ENCODE data around the gene SYPL2.

Gene SYPL2

DNA sequence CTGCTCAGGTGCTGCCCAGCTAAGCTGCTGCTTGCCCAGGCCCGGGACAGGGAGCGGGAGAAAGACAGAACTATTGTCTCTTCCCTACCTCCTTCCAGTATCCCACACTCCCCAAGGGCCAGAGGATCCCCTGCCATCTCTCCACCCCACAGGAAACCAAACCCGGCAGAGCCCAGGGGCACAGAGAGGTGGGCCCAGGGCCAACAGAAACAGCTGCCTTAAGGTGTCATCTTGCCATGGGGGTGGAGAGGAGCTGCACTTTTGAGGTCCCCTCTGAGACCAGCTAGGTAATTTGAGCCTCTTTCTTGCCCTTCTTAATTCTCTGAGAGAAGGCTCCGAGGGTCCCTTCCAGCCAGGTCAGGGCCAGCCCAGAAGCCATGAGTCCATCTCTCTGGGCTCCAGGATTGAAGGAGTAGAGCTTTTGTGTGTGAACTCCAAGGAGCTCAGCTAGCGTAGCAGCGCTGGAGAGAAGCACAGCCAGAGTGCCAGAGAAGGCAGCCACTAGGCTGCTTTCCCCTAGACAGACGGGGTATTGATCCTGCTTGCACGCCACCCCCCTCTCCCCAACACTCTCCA, 63.6 kb downstream of the SYPL2 start:
- Histone ChIP-seq H3K4me3 (ENCODE audit: low read depth, low read length, poor library complexity, severe bottlenecking) (no peak overlapping the region), H3K9ac (ENCODE audit: low read length) (no peak overlapping the region), H3K79me2 (ENCODE audit: insufficient read depth, low read length) (no peaks in the 10 kb centered on the region), H4K20me1 (ENCODE audit: insufficient read depth, low read length) (no peaks in the 10 kb centered on the region), H2AFZ (ENCODE audit: low read length) (no peak overlapping the region), H3K9me2 (ENCODE audit: low read depth, low read length) (no peaks in the 10 kb centered on the region), H3K36me3 (ENCODE audit: insufficient read depth, low read length) (no peaks in the 10 kb centered on the region), H3K9me3 (ENCODE audit: low read length) (no peaks in the 10 kb centered on the region), H3K4me1 (ENCODE audit: insufficient read depth, low read length, severe bottlenecking) (peaks cover 9% of the 10 kb centered on the region), H3K4me2 (ENCODE audit: low read length) (no peak overlapping the region), H3K27me3 (ENCODE audit: insufficient read depth, low read length) (0 out of 2 replicates have a peak, but pooled peaks cover 5% of the 10 kb centered on the region), H3K27ac (ENCODE audit: low read depth, low read length, poor library complexity, severe bottlenecking) (no peak overlapping the region), H3F3A (ENCODE audit: insufficient read depth, low read length) (no peaks in the 10 kb centered on the region)
- TF ChIP-seq EZH2 (IDR thresholded peaks at IDR 0.05; ENCODE audit: borderline replicate concordance, low read length) (no peak), CTCF (IDR thresholded peaks at IDR 0.05; ENCODE audit: low read length) (no peak)

DNA sequence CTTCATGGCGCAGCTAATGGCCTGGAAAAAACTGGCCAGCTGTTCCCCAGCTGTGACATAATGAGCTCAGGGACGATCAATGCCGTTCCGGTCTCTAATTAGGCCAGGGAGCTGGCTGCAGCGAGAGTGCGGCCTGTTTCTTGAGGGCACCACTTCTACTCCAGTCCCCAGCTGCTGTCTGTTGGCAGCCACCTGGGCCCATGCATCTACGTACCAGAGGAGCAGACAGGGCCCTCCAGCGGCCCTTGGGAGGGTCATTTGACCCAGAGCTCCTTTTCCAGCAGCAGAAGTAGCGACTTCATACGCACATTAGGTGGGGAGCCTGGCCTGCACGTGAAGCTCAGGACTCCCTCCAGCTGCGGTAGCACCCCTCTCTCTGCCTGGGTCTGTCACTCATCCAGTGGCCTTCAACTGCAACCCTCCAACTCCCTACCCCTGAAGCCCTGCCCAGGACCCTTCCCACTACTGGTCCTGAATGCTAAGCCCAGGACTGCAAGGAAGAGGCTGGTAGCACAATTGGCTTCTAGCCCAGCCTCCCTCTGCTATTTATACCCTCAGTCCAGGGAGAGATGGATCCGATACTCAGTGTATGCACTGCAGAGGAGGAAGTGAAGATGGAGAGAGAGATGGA, 64.2 kb downstream of the SYPL2 start:
- Histone ChIP-seq H2AFZ (ENCODE audit: low read length) (no peak overlapping the region), H3K36me3 (ENCODE audit: insufficient read depth, low read length) (no peaks in the 10 kb centered on the region), H3K4me3 (ENCODE audit: low read depth, low read length, poor library complexity, severe bottlenecking) (no peak overlapping the region), H3F3A (ENCODE audit: insufficient read depth, low read length) (no peaks in the 10 kb centered on the region), H3K9ac (ENCODE audit: low read length) (no peak overlapping the region), H3K79me2 (ENCODE audit: insufficient read depth, low read length) (no peaks in the 10 kb centered on the region), H3K4me2 (ENCODE audit: low read length) (no peak overlapping the region), H3K27me3 (ENCODE audit: insufficient read depth, low read length) (0 out of 2 replicates have a peak, but pooled peaks cover 5% of the 10 kb centered on the region), H3K4me1 (ENCODE audit: insufficient read depth, low read length, severe bottlenecking) (peaks cover 9% of the 10 kb centered on the region), H3K9me2 (ENCODE audit: low read depth, low read length) (no peaks in the 10 kb centered on the region), H3K27ac (ENCODE audit: low read depth, low read length, poor library complexity, severe bottlenecking) (no peak overlapping the region), H3K9me3 (ENCODE audit: low read length) (no peaks in the 10 kb centered on the region), H4K20me1 (ENCODE audit: insufficient read depth, low read length) (no peaks in the 10 kb centered on the region)
- TF ChIP-seq CTCF (IDR thresholded peaks at IDR 0.05; ENCODE audit: low read length) (no peak), EZH2 (IDR thresholded peaks at IDR 0.05; ENCODE audit: borderline replicate concordance, low read length) (no peak)

DNA sequence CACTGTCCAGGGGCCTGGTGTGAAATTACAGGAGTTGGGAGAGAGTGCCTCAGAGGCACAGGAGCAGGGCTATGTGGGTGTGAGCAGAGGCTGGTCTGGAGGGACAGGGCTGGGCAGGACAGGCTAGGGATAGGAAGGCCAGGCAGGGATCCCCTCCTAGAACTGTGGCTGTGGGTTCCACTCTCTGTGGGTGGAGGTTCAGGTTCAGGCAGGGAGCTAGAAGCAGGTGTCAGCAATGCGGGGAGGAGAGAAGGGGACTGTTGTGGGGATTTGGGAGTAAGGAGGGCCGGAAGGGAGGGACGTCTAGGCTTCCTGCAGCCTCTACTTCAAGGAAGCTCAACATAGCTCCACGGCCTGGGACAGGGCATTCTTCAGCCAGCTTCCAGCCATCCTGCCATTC, 65.0 kb downstream of the SYPL2 start:
- no peak overlapping the region for H3K27ac ChIP-seq (ENCODE audit: low read depth, low read length, poor library complexity, severe bottlenecking)
- no peaks in the 10 kb centered on the region for H3K9me2 ChIP-seq (ENCODE audit: low read depth, low read length)
- no peaks in the 10 kb centered on the region for H4K20me1 ChIP-seq (ENCODE audit: insufficient read depth, low read length)
- no peak overlapping the region for H2AFZ ChIP-seq (ENCODE audit: low read length)
- no peaks in the 10 kb centered on the region for H3K79me2 ChIP-seq (ENCODE audit: insufficient read depth, low read length)
- no peaks in the 10 kb centered on the region for H3K9me3 ChIP-seq (ENCODE audit: low read length)
- H3K9ac ChIP-seq (ENCODE audit: low read length), result no peak overlapping the region
- H3K36me3 ChIP-seq (ENCODE audit: insufficient read depth, low read length), result no peaks in the 10 kb centered on the region
- H3K27me3 ChIP-seq (ENCODE audit: insufficient read depth, low read length), result 0 out of 2 replicates have a peak, but pooled peaks cover 5% of the 10 kb centered on the region
- no peak overlapping the region for H3K4me2 ChIP-seq (ENCODE audit: low read length)
- peaks cover 9% of the 10 kb centered on the region for H3K4me1 ChIP-seq (ENCODE audit: insufficient read depth, low read length, severe bottlenecking)
- TF ChIP-seq CTCF (IDR thresholded peaks at IDR 0.05; ENCODE audit: low read length), result no peak
- TF ChIP-seq EZH2 (IDR thresholded peaks at IDR 0.05; ENCODE audit: borderline replicate concordance, low read length), result no peak
- no peaks in the 10 kb centered on the region for H3F3A ChIP-seq (ENCODE audit: insufficient read depth, low read length)
- H3K4me3 ChIP-seq (ENCODE audit: low read depth, low read length, poor library complexity, severe bottlenecking), result no peak overlapping the region
